ENCODE measurements around the gene MAN2A1.

GRCh38 chr5:109692852-109693251 is 3.1 kb downstream of the MAN2A1 start:
- TF ChIP-seq POLR2A (IDR thresholded peaks at IDR 0.05) (no peak), POLR2AphosphoS5 (IDR thresholded peaks at IDR 0.05) (no peak)
- TF ChIP-seq, protein P1, sequence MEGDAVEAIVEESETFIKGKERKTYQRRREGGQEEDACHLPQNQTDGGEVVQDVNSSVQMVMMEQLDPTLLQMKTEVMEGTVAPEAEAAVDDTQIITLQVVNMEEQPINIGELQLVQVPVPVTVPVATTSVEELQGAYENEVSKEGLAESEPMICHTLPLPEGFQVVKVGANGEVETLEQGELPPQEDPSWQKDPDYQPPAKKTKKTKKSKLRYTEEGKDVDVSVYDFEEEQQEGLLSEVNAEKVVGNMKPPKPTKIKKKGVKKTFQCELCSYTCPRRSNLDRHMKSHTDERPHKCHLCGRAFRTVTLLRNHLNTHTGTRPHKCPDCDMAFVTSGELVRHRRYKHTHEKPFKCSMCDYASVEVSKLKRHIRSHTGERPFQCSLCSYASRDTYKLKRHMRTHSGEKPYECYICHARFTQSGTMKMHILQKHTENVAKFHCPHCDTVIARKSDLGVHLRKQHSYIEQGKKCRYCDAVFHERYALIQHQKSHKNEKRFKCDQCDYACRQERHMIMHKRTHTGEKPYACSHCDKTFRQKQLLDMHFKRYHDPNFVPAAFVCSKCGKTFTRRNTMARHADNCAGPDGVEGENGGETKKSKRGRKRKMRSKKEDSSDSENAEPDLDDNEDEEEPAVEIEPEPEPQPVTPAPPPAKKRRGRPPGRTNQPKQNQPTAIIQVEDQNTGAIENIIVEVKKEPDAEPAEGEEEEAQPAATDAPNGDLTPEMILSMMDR (IDR thresholded peaks at IDR 0.05) = no peak
